GM23338 (cell line): ENCODE data around the gene S100P. TPM values are rescaled to one million over a fixed set of nuclear protein-coding genes. Genes with fewer than 3 reads are reported as not detected.

Experiments used
- ATAC-seq: fragments of 200-7000 bp; cut with Tn5 transposase; 3 replicates; pipeline ENCODE4 v1.9.1; 2020
- DNase-seq: peaks from one replicate; pipeline ENCODE4 v3.0.0-alpha.2; 2015; ENCODE audit warnings: low spot score
- H2AFZ ChIP-seq: fragments of 200-600 bp; sonication (generic); 2 replicates; pipeline ENCODE4 v1.8.0; 2016; ENCODE audit warnings: antibody characterized with exemption, mild to moderate bottlenecking, moderate library complexity
- H3F3A ChIP-seq: fragments of 200-600 bp; sonication (generic); replicated peaks from 2 replicates; pipeline ENCODE4 v1.8.0; 2017; ENCODE audit warnings: antibody characterized with exemption, mixed run types, low read depth
- H3K27ac ChIP-seq: fragments of 200-600 bp; sonication (generic); 2 replicates; pipeline ENCODE4 v1.6.1; 2016; ENCODE audit warnings: low read depth
- H3K27me3 ChIP-seq: fragments of 200-600 bp; sonication (generic); 2 replicates; pipeline ENCODE4 v1.8.0; 2016; ENCODE audit warnings: mild to moderate bottlenecking, mixed run types, moderate library complexity; ENCODE audit not compliant: insufficient read depth
- H3K36me3 ChIP-seq: fragments of 200-600 bp; sonication (generic); 2 replicates; pipeline ENCODE4 v1.8.0; 2016; ENCODE audit warnings: mild to moderate bottlenecking; ENCODE audit not compliant: insufficient read depth
- H3K4me1 ChIP-seq: fragments of 200-600 bp; sonication (generic); 2 replicates; pipeline ENCODE4 v1.8.0; 2016; ENCODE audit warnings: mild to moderate bottlenecking, moderate library complexity; ENCODE audit not compliant: insufficient read depth
- H3K4me2 ChIP-seq: fragments of 200-600 bp; sonication (generic); 2 replicates; pipeline ENCODE4 v1.7.1; 2017; ENCODE audit warnings: mixed run types
- H3K4me3 ChIP-seq: fragments of 200-600 bp; sonication (generic); 2 replicates; pipeline ENCODE4 v1.6.1; 2016; ENCODE audit warnings: mixed run types
- H3K79me2 ChIP-seq: fragments of 200-600 bp; sonication (generic); replicated peaks from 2 replicates; pipeline ENCODE4 v1.8.0; 2017; ENCODE audit warnings: mild to moderate bottlenecking; ENCODE audit not compliant: insufficient read depth
- H3K9me2 ChIP-seq: fragments of 200-600 bp; sonication (generic); 2 replicates; pipeline ENCODE4 v1.8.0; 2017; ENCODE audit not compliant: insufficient read depth
- H4K20me1 ChIP-seq: fragments of 200-600 bp; sonication (generic); replicated peaks from 2 replicates; pipeline ENCODE4 v1.8.0; 2017; ENCODE audit warnings: mild to moderate bottlenecking; ENCODE audit not compliant: insufficient read depth
- H3K27ac Mint-ChIP-seq: 2 replicates; pipeline ENCODE4 v1.8.0; 2020; ENCODE audit warnings: inconsistent platforms, mild to moderate bottlenecking, moderate library complexity, mixed read lengths
- H3K27me3 Mint-ChIP-seq: 3 replicates; pipeline ENCODE4 v1.8.0; 2022; ENCODE audit warnings: low read depth, mild to moderate bottlenecking, moderate library complexity, mixed read lengths, inconsistent platforms; ENCODE audit not compliant: insufficient read depth, poor library complexity
- H3K36me3 Mint-ChIP-seq: 3 replicates; pipeline ENCODE4 v1.8.0; 2021; ENCODE audit warnings: low read depth, mild to moderate bottlenecking, inconsistent platforms, moderate library complexity, mixed read lengths
- H3K4me1 Mint-ChIP-seq: 3 replicates; pipeline ENCODE4 v1.8.0; 2020; ENCODE audit warnings: mild to moderate bottlenecking, inconsistent platforms, mixed read lengths
- H3K4me3 Mint-ChIP-seq: 3 replicates; pipeline ENCODE4 v1.8.0; 2021; ENCODE audit warnings: moderate library complexity, mild to moderate bottlenecking, inconsistent platforms, mixed read lengths
- H3K9me3 Mint-ChIP-seq: 3 replicates; pipeline ENCODE4 v1.8.0; 2020; ENCODE audit warnings: moderate library complexity, mild to moderate bottlenecking, inconsistent platforms, mixed read lengths
- CREB1 ChIP-seq: fragments of 250-450 bp; sonication (Bioruptor Pico); IDR thresholded peaks from 2 replicates; pipeline ENCODE4 v1.5.0; 2020; ENCODE audit warnings: low read depth, mild to moderate bottlenecking, moderate library complexity
- EZH2 ChIP-seq: fragments of 200-600 bp; sonication (generic); IDR thresholded peaks from one replicate; pipeline ENCODE4 v1.8.0; 2017; ENCODE audit warnings: antibody characterized with exemption, mild to moderate bottlenecking, low read depth; ENCODE audit not compliant: unreplicated experiment
- EZH2phosphoT487 ChIP-seq: fragments of 200-600 bp; sonication (generic); IDR thresholded peaks from one replicate; pipeline ENCODE4 v1.8.1; 2018; ENCODE audit warnings: antibody characterized with exemption; ENCODE audit not compliant: unreplicated experiment
- JUNB ChIP-seq: IDR thresholded peaks from one replicate; pipeline ENCODE4 v1.6.1; 2016; ENCODE audit warnings: antibody characterized with exemption; ENCODE audit not compliant: unreplicated experiment
- NANOG ChIP-seq: IDR thresholded peaks from 2 replicates; pipeline ENCODE4 v1.6.1; 2016; ENCODE audit warnings: antibody characterized with exemption, borderline replicate concordance
- POLR2AphosphoS5 ChIP-seq: IDR thresholded peaks from 2 replicates; pipeline ENCODE4 v1.6.1; 2016; ENCODE audit warnings: antibody characterized with exemption, low read depth
- STAT1 ChIP-seq: IDR thresholded peaks from one replicate; pipeline ENCODE4 v1.6.1; 2016; ENCODE audit warnings: antibody characterized with exemption; ENCODE audit not compliant: unreplicated experiment
- ZNF114 ChIP-seq: fragments of 250-450 bp; sonication (Bioruptor Pico); IDR thresholded peaks from 2 replicates; pipeline ENCODE4 v1.5.0; 2020; ENCODE audit warnings: mild to moderate bottlenecking, moderate library complexity
- ZNF331 ChIP-seq: fragments of 250-450 bp; sonication (Bioruptor Pico); IDR thresholded peaks from 2 replicates; pipeline ENCODE4 v1.5.0; 2020; ENCODE audit warnings: low read depth, mild to moderate bottlenecking, moderate library complexity
- polyA plus RNA-seq: library from polyadenylated mRNA; unstranded; fragments of >200 nt; fragmentation: Nextera tagmentation; extraction: Ambion mirVana; gene quantifications from 2 replicates; pipeline ENCODE4 v1.2.1, GENCODE V29; 2016
- total RNA-seq: library from RNA; depleted of rRNA; stranded (reverse); fragments of >200 nt; shearing (Covaris generic); gene quantifications from 2 replicates; pipeline ENCODE4 v1.2.3, GENCODE V29; 2014
- TF ChIP-seq, protein P1 (sequence below): IDR thresholded peaks from one replicate; pipeline ENCODE4 v1.6.1; 2018; ENCODE audit warnings: antibody characterized with exemption; ENCODE audit not compliant: unreplicated experiment
- TF ChIP-seq, protein P2 (sequence below): fragments of 250-450 bp; sonication (Bioruptor Pico); IDR thresholded peaks from 2 replicates; pipeline ENCODE4 v1.5.0; 2020; ENCODE audit warnings: mild to moderate bottlenecking, moderate library complexity
- TF ChIP-seq, protein P3 (sequence below), 2 experiments: fragments of 200-600 bp in 1 of 2; sonication (generic) in 1 of 2; conservative IDR thresholded peaks; 2 replicates each; pipeline versions ENCODE4 v1.5.1 to v1.6.1; 2016 to 2017; ENCODE audit warnings: antibody characterized with exemption in 2 of 2, low read depth in 2 of 2, mild to moderate bottlenecking in 2 of 2, moderate library complexity in 1 of 2
- TF ChIP-seq, protein P4 (sequence below): IDR thresholded peaks from 2 replicates; pipeline ENCODE4 v1.6.1; 2016; ENCODE audit warnings: antibody characterized with exemption

The S100P gene
- total and polyA plus RNA-seq, 2 experiments from 2014 or later: 0.32 TPM; not detected in 1

DNA sequence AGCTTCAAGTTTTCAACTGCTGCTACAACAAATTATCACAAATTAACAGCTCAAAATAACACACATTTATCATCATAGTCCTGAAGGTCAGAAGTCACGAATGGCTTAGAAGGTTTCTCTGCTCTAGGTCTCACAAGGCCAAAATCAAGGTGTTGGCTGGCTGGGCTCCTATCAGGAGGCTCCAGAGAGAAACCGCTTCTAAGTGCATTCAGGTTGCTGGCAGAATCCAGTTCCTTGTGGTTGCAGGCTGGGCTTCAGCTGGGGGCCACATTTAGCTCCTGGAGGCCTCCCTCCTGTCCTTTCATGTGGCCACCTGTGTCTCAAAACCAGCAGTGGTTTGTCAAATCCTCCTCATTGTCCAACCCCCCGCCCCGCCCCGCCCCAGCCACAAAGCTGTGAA, 37.8 kb upstream of the S100P start:
- TF ChIP-seq POLR2AphosphoS5 (no peak), CREB1 (CRISPR knock-in tag) (no peak), STAT1 (no peak), EZH2phosphoT487 (no peak), EZH2 (no peak), NANOG (no peak), ZNF331 (CRISPR knock-in tag) (no peak), JUNB (no peak), ZNF114 (CRISPR knock-in tag) (no peak)
- TF ChIP-seq, protein P1, sequence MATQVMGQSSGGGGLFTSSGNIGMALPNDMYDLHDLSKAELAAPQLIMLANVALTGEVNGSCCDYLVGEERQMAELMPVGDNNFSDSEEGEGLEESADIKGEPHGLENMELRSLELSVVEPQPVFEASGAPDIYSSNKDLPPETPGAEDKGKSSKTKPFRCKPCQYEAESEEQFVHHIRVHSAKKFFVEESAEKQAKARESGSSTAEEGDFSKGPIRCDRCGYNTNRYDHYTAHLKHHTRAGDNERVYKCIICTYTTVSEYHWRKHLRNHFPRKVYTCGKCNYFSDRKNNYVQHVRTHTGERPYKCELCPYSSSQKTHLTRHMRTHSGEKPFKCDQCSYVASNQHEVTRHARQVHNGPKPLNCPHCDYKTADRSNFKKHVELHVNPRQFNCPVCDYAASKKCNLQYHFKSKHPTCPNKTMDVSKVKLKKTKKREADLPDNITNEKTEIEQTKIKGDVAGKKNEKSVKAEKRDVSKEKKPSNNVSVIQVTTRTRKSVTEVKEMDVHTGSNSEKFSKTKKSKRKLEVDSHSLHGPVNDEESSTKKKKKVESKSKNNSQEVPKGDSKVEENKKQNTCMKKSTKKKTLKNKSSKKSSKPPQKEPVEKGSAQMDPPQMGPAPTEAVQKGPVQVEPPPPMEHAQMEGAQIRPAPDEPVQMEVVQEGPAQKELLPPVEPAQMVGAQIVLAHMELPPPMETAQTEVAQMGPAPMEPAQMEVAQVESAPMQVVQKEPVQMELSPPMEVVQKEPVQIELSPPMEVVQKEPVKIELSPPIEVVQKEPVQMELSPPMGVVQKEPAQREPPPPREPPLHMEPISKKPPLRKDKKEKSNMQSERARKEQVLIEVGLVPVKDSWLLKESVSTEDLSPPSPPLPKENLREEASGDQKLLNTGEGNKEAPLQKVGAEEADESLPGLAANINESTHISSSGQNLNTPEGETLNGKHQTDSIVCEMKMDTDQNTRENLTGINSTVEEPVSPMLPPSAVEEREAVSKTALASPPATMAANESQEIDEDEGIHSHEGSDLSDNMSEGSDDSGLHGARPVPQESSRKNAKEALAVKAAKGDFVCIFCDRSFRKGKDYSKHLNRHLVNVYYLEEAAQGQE: no peak
- TF ChIP-seq, protein P2, sequence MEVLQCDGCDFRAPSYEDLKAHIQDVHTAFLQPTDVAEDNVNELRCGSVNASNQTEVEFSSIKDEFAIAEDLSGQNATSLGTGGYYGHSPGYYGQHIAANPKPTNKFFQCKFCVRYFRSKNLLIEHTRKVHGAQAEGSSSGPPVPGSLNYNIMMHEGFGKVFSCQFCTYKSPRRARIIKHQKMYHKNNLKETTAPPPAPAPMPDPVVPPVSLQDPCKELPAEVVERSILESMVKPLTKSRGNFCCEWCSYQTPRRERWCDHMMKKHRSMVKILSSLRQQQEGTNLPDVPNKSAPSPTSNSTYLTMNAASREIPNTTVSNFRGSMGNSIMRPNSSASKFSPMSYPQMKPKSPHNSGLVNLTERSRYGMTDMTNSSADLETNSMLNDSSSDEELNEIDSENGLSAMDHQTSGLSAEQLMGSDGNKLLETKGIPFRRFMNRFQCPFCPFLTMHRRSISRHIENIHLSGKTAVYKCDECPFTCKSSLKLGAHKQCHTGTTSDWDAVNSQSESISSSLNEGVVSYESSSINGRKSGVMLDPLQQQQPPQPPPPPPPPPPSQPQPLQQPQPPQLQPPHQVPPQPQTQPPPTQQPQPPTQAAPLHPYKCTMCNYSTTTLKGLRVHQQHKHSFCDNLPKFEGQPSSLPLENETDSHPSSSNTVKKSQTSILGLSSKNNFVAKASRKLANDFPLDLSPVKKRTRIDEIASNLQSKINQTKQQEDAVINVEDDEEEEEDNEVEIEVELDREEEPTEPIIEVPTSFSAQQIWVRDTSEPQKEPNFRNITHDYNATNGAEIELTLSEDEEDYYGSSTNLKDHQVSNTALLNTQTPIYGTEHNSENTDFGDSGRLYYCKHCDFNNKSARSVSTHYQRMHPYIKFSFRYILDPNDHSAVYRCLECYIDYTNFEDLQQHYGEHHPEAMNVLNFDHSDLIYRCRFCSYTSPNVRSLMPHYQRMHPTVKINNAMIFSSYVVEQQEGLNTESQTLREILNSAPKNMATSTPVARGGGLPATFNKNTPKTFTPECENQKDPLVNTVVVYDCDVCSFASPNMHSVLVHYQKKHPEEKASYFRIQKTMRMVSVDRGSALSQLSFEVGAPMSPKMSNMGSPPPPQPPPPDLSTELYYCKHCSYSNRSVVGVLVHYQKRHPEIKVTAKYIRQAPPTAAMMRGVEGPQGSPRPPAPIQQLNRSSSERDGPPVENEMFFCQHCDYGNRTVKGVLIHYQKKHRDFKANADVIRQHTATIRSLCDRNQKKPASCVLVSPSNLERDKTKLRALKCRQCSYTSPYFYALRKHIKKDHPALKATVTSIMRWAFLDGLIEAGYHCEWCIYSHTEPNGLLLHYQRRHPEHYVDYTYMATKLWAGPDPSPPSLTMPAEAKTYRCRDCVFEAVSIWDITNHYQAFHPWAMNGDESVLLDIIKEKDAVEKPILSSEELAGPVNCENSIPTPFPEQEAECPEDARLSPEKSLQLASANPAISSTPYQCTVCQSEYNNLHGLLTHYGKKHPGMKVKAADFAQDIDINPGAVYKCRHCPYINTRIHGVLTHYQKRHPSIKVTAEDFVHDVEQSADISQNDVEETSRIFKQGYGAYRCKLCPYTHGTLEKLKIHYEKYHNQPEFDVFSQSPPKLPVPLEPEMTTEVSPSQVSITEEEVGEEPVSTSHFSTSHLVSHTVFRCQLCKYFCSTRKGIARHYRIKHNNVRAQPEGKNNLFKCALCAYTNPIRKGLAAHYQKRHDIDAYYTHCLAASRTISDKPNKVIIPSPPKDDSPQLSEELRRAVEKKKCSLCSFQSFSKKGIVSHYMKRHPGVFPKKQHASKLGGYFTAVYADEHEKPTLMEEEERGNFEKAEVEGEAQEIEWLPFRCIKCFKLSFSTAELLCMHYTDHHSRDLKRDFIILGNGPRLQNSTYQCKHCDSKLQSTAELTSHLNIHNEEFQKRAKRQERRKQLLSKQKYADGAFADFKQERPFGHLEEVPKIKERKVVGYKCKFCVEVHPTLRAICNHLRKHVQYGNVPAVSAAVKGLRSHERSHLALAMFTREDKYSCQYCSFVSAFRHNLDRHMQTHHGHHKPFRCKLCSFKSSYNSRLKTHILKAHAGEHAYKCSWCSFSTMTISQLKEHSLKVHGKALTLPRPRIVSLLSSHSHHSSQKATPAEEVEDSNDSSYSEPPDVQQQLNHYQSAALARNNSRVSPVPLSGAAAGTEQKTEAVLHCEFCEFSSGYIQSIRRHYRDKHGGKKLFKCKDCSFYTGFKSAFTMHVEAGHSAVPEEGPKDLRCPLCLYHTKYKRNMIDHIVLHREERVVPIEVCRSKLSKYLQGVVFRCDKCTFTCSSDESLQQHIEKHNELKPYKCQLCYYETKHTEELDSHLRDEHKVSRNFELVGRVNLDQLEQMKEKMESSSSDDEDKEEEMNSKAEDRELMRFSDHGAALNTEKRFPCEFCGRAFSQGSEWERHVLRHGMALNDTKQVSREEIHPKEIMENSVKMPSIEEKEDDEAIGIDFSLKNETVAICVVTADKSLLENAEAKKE (CRISPR knock-in tag): no peak
- TF ChIP-seq, protein P3, sequence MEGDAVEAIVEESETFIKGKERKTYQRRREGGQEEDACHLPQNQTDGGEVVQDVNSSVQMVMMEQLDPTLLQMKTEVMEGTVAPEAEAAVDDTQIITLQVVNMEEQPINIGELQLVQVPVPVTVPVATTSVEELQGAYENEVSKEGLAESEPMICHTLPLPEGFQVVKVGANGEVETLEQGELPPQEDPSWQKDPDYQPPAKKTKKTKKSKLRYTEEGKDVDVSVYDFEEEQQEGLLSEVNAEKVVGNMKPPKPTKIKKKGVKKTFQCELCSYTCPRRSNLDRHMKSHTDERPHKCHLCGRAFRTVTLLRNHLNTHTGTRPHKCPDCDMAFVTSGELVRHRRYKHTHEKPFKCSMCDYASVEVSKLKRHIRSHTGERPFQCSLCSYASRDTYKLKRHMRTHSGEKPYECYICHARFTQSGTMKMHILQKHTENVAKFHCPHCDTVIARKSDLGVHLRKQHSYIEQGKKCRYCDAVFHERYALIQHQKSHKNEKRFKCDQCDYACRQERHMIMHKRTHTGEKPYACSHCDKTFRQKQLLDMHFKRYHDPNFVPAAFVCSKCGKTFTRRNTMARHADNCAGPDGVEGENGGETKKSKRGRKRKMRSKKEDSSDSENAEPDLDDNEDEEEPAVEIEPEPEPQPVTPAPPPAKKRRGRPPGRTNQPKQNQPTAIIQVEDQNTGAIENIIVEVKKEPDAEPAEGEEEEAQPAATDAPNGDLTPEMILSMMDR (conservative IDR thresholded peaks at IDR 0.05; ENCODE audit: low read depth in 2 of 2): no peak
- TF ChIP-seq, protein P4, sequence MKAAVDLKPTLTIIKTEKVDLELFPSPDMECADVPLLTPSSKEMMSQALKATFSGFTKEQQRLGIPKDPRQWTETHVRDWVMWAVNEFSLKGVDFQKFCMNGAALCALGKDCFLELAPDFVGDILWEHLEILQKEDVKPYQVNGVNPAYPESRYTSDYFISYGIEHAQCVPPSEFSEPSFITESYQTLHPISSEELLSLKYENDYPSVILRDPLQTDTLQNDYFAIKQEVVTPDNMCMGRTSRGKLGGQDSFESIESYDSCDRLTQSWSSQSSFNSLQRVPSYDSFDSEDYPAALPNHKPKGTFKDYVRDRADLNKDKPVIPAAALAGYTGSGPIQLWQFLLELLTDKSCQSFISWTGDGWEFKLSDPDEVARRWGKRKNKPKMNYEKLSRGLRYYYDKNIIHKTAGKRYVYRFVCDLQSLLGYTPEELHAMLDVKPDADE: no peak
- peaks cover 9% of the 10 kb centered on the region for H3K4me1 ChIP-seq
- H3K4me2 ChIP-seq: no peak overlapping the region
- H3K4me3 Mint-ChIP-seq: no peak overlapping the region
- H4K20me1 ChIP-seq: no peaks in the 10 kb centered on the region
- H3F3A ChIP-seq: no peaks in the 10 kb centered on the region; the same call in 1 of the 2 replicates
- peaks cover 29% of the 10 kb centered on the region for H3K27me3 ChIP-seq
- no peaks in the 10 kb centered on the region for H3K79me2 ChIP-seq
- H3K27ac ChIP-seq: no peak overlapping the region
- H3K9me2 ChIP-seq: no peaks in the 10 kb centered on the region
- H3K36me3 Mint-ChIP-seq: no peaks in the 10 kb centered on the region
- no peak overlapping the region for H3K4me3 ChIP-seq
- no peak overlapping the region for H2AFZ ChIP-seq
- H3K36me3 ChIP-seq: no peaks in the 10 kb centered on the region
- no peaks in the 10 kb centered on the region for H3K9me3 Mint-ChIP-seq
- no peak for ATAC-seq
- H3K4me1 Mint-ChIP-seq: peaks cover 4% of the 10 kb centered on the region; the same call in 2 of the 3 replicates
- DNase-seq: no peak
- H3K27me3 Mint-ChIP-seq: peaks cover 20% of the 10 kb centered on the region
- no peak overlapping the region for H3K27ac Mint-ChIP-seq
